Measurements from ENCODE around the gene WSB2.
A peak's percentile ranks its signal among the peaks of the same experiment; 100 is the strongest.

DNA sequence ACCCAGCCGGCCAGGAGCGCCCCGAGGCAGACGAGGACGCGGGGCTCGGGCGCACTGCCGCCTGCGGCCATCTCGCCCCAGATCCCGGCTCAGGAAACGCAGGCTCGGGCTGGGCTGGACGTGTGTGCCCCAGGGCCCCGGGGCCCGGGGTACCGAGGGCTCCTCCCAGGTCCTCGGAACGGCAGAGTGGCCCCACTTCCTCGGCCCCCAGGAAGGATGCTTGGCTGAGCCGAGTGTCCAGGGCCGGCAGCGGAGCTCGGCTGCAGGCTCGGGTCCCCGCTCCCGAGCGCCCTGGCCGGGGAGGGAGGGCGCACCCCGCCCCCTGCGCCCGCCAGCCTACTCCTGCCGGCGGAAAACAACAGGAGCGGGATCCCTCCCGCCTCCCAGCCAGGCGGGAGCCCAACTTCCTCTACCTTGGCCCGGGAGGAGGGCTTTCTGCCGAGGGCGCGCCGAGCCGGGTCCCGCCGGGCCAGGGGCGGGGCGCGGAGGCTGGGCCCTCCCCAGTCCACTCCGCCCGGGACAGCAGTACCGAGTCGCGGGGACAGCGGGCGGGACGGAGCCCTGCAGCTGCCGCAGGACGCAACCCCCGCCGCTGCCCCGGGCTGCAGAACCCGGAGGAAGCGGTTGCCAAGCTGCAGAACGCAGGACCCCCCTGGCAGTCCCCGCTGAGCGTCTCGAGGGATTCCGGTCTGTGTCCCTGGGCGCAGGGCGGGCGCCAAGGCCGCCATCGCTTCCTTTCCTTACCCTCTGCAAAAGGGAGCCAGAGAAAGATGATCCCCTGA is 42.8 kb upstream of the WSB2 start, which contains the start of gene VSIG10:
- TF ChIP-seq, protein P1, sequence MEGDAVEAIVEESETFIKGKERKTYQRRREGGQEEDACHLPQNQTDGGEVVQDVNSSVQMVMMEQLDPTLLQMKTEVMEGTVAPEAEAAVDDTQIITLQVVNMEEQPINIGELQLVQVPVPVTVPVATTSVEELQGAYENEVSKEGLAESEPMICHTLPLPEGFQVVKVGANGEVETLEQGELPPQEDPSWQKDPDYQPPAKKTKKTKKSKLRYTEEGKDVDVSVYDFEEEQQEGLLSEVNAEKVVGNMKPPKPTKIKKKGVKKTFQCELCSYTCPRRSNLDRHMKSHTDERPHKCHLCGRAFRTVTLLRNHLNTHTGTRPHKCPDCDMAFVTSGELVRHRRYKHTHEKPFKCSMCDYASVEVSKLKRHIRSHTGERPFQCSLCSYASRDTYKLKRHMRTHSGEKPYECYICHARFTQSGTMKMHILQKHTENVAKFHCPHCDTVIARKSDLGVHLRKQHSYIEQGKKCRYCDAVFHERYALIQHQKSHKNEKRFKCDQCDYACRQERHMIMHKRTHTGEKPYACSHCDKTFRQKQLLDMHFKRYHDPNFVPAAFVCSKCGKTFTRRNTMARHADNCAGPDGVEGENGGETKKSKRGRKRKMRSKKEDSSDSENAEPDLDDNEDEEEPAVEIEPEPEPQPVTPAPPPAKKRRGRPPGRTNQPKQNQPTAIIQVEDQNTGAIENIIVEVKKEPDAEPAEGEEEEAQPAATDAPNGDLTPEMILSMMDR (IDR thresholded peaks at IDR 0.05; ENCODE audit: low read depth, low read length, missing input control) = no peak
- TF ChIP-seq, protein P2, sequence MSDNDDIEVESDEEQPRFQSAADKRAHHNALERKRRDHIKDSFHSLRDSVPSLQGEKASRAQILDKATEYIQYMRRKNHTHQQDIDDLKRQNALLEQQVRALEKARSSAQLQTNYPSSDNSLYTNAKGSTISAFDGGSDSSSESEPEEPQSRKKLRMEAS (IDR thresholded peaks at IDR 0.05) = no peak
- peak in 1 of 2 donors; percentile 31 for TF ChIP-seq RAD21 (IDR thresholded peaks at IDR 0.05)
- no peak for TF ChIP-seq TAF1 (conservative IDR thresholded peaks at IDR 0.05)
- peak; percentile 21 for TF ChIP-seq SP1 (IDR thresholded peaks at IDR 0.05)
- no peak for TF ChIP-seq NR2F2 (IDR thresholded peaks at IDR 0.05)
- TF ChIP-seq YY1 (IDR thresholded peaks at IDR 0.05) = peak; percentile 51
- no peak for TF ChIP-seq JUND (IDR thresholded peaks at IDR 0.05)
- TF ChIP-seq, protein P3, sequence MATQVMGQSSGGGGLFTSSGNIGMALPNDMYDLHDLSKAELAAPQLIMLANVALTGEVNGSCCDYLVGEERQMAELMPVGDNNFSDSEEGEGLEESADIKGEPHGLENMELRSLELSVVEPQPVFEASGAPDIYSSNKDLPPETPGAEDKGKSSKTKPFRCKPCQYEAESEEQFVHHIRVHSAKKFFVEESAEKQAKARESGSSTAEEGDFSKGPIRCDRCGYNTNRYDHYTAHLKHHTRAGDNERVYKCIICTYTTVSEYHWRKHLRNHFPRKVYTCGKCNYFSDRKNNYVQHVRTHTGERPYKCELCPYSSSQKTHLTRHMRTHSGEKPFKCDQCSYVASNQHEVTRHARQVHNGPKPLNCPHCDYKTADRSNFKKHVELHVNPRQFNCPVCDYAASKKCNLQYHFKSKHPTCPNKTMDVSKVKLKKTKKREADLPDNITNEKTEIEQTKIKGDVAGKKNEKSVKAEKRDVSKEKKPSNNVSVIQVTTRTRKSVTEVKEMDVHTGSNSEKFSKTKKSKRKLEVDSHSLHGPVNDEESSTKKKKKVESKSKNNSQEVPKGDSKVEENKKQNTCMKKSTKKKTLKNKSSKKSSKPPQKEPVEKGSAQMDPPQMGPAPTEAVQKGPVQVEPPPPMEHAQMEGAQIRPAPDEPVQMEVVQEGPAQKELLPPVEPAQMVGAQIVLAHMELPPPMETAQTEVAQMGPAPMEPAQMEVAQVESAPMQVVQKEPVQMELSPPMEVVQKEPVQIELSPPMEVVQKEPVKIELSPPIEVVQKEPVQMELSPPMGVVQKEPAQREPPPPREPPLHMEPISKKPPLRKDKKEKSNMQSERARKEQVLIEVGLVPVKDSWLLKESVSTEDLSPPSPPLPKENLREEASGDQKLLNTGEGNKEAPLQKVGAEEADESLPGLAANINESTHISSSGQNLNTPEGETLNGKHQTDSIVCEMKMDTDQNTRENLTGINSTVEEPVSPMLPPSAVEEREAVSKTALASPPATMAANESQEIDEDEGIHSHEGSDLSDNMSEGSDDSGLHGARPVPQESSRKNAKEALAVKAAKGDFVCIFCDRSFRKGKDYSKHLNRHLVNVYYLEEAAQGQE (IDR thresholded peaks at IDR 0.05) = peak; percentile 84
- no peak for TF ChIP-seq GABPA (IDR thresholded peaks at IDR 0.05 in 1 of 2, conservative IDR thresholded peaks at IDR 0.05 in 1 of 2)
- TF ChIP-seq HNF4A (conservative IDR thresholded peaks at IDR 0.05) = no peak
- no peak for TF ChIP-seq RXRA (IDR thresholded peaks at IDR 0.05)
- TF ChIP-seq FOXA1 (IDR thresholded peaks at IDR 0.05) = no peak

Measured in liver (tissue), 3 donors.